Embryonic facial prominence (tissue), 1 donor: ENCODE data around the gene TCTN3.
"Not testable (repeated sequence)": the region's sequence is repeated elsewhere in the genome, so short reads cannot be mapped to it uniquely, and the experiment has no call there.

Source experiments
- DNase-seq: peaks from one replicate; pipeline ENCODE4 v3.0.0-alpha.2; 2016; ENCODE audit errors: extremely low spot score

Gene TCTN3, protein sequence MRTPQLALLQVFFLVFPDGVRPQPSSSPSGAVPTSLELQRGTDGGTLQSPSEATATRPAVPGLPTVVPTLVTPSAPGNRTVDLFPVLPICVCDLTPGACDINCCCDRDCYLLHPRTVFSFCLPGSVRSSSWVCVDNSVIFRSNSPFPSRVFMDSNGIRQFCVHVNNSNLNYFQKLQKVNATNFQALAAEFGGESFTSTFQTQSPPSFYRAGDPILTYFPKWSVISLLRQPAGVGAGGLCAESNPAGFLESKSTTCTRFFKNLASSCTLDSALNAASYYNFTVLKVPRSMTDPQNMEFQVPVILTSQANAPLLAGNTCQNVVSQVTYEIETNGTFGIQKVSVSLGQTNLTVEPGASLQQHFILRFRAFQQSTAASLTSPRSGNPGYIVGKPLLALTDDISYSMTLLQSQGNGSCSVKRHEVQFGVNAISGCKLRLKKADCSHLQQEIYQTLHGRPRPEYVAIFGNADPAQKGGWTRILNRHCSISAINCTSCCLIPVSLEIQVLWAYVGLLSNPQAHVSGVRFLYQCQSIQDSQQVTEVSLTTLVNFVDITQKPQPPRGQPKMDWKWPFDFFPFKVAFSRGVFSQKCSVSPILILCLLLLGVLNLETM

DNA sequence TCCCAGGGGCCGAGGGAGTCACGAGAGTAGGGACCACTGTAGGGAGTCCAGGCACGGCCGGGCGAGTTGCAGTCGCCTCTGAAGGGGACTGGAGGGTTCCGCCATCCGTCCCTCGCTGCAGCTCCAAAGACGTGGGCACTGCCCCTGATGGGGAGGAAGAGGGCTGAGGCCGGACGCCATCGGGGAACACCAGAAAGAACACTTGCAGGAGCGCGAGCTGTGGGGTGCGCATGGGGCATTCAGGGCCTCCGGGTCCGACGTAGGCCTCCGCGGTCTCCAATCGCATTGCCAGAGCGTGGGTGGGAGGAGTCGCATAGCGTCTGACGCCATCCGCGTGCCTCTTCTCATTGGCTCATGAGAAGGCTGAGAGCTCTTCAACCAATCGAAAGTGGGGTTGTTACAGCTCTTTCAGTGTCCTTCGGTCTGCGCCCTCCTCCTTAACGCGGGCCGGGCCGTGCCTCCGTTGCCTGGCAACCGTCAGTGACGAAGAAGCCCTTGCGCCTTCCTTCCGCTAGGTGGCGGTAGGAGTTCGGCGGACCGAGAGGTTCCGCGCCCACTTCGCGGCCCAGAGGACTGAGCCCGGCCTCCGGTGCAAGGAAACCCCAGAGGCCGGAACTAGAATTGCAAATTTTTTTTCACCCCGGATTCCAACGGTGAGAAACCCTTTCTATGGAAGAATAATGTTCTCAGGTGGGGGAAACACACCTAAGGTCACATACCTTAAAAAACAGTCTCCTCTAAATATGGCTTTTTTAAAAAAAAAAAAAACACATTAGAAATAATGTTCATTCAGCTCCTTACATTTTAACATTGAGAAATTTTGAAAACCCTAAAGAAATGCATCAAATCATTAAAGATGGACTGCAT lies at the start of gene TCTN3:
TSS of gene TCTN3 (minus strand) at position 260 of the 867 bp plus-strand sequence. CDS start at position 232, 28 bp downstream.
- peak; percentile 99 for DNase-seq

DNA sequence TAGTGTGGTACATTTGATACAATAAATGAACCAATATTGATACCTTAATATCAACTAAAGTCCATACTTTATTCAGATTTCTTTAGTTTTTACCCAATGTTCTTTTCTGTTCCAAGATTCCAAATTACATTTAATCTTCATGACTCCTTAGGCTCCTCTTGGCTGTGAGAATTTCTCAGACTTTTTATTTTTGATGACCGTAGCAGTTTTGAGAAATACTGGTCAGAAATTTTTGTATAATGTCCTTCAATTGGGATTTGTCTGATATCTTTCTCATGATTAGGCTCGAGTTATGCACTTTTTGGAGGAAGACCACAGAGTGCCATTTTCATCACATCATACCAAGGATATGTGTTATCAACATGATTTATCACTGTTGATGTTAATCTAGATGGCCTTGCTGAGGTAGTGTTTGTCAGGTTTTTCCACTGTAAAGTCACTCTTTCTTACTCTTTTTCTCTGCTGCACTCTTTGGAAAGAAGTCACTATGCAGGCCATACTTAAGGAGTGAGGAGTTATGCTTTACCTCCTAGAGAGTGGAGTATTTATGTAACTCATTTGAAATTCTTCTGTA lies 49.3 kb upstream of the TCTN3 start:
- DNase-seq = no peak

DNA sequence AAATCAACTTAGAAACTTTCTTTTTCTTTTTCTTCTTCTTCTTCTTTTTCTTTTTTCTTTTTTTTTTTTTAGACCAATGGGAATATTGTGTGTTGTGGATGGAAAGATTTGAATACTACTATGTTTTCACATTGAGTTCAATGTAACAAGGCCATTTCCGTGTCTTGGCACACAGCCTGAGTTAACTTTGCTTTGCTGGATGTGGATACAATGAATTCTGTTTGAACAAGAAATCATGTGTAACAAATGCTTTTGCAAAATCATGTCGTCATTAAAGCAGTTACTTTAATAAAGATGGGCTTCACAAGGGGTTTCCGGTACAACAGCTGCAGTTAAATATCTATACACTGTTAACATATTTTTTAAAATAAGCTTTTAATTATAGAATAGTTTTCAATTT lies 48.8 kb upstream of the TCTN3 start:
- no peak for DNase-seq

DNA sequence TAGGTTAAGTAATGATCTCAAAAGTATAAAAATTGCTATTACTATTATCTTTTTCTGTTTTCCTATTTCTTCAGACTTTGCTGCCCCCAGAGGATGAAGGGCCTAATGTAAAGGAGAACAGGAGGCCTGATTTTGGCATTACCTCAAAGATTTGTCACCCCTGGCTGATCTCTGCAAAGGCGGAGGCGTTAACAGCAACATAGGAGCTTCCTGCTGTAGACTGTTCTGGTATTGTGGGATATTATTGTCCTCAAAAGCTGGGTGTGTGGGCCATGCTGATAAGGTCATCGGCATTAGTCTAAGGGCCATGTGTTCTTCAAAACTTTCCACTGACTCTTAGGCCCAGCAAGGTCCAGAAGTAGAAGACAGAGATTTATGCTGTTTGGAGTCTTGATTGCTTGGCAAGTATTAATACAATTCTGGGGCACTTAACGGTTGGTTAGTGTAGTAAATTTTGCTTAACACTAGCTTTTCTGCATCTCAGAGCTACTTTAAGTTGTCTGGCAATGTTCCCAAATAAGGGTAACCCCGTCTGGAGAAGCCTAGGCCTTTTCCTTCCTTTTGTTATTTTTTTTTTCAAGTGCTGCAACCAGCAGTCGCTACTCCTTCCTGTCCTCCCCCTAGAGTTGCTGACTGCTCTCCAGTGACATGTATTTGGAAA lies 48.2 kb upstream of the TCTN3 start:
- DNase-seq = no peak

DNA sequence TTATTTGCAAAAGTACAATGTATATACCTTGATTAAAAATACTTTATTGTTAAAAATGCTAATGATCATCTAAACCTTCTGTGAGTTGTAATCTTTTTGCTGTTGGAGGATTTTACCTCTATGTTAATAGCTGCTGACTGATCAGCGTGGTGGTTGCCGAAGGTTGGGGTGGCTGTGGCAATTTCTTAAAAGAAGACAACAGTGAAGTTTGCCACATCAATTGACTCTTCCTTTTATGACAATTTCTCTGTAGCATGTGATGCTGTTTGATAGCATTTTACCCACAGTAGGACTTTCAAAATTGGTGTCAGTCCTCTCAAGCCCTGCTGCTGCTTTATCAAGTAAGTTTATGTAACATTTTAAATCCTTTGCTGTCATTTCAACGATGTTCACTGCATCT lies 45.3 kb upstream of the TCTN3 start:
- no peak for DNase-seq

DNA sequence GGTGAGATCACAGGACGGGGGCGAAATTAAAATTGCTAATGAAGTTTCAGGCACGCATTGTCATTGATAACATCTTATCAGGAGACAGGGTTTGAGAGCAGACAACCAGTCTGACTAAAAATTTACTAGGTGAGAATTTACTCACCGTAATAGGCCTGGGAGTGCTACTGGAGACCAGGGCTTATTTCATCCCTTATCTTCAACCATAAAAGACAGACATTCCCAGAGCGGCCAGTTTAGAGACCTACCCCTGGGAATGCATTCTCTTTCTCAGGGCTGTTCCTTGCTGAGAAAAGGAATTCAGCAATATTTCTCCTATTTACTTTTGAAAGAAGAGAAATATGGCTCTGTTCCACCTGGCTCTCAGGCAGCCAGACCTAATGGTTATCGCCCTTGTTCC lies 39.2 kb upstream of the TCTN3 start:
- DNase-seq = not testable (repeated sequence)

DNA sequence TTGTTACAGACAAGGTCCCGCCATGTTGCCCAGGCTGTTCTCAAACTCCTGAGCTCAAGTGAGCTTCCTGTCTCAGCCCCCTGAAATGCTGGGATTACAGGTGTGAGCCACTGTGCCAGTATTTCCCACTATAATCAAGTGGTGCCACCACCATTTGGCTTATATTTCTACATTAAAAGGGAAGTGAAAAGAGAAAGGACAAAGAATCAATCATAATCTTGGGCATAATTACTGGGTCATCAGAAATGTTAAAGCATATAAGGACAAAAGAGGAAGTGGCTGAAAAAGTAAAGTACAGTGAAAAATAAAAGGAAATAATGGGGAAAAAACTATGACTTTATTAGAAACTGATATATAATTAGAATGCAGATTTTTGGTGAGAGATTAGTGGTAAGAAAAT lies 36.5 kb upstream of the TCTN3 start:
- no peak for DNase-seq

DNA sequence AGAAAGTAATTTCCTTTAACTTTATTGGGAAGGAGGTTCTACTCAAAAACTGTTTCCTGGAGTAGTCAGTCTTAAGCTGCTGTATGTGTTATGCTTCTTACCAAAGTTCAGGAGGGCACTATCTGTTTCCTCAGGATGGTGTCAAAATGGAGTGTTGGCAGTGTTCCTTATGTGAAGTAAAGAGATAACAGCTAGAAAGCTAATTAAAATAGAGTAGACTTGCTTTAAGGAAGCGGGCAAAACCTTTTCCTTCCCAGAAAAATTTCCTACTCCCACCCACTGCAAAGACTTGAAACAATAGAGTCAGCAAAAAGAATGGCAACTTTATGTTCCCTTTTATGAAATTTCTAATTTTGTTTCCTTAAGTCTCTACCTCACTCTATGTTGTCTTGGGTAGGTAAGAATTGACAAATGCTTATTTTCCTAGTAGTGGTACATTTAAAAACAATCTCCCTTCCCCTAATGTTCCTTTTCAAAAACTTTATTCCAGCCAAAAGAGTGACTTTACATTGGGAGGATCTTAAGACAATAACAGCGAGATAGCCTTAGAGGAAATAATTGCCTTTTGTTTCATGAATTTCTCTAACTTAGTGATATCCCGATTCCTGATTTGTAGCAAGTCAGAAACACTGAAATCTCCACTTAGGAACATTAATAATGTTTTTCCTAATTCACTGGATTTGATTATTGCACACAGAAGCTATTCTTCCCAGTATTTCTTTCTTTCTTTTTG lies 35.8 kb upstream of the TCTN3 start:
- DNase-seq = no peak

DNA sequence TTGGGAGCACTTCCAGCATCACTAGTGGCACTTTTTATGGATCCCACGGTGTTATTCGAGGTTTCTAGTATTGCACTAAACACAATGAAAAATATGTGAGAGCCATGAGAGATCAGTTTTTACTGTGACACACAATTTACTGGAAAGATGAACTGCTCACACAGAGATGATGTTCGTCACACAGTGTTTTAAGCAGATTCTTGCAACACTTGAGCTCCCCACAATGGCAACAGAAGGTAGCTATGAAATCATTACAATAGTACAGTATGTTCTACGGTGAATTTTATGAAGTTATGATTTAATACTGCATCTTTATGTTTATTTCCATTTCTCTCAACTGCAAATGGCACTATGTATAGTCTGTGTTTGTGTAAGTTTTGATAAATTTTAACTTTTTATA lies 34.8 kb upstream of the TCTN3 start:
- DNase-seq = no peak

DNA sequence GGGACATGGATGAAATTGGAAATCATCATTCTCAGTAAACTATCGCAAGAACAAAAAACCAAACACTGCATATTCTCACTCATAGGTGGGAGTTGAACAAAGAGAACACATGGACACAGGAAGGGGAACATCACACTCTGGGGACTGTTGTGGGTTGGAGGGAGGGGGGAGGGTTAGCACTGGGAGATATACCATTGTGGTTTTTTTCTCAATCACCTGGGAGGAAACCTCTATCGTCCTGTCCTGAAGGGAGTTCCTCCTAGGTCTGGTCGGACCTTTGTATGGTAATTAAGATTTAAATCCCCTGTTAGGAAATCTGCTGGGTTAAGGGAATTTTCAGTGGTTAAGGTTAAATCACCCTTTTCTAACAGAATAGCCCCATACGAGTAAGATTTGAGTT lies 28.8 kb upstream of the TCTN3 start:
- DNase-seq = not testable (repeated sequence)

DNA sequence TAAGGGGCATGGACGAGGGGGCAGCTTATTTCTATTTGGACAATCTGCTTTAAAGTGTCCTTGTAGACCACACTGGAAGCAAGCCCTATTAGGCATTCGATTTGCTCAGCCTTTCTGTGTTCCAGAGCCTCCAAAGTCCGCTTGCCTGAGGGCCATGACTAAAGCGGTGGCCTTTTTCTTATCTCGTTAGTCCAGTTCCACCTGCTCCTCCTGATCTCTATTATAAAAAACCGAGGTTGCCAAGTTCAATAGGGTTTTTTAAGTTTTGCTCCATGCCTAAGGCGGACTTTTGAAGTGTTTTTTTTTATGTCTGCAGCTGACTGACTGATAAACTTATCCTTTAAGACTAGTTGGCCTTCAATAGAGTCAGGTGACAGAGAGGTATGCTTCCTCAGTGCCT lies 27.0 kb upstream of the TCTN3 start:
- not testable (repeated sequence) for DNase-seq

DNA sequence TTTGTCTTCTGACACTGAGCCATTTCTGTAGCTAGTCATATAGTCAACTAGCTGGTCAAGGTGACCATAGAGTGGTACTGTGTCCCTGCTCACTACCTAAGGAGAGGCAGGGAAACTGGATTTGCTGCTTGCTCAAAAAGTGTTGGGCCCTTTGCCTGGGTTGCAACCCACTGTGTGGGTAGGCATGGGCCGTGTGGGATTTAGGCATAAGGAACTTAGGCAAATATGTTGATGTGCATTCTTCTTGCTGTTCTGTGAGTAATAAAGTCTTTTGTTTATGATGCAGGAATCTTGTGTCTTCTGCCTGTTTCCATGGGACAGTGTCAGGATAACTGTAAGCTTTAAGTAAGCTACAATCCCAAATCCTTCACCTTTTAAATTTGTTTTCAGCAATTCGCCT lies 23.1 kb upstream of the TCTN3 start:
- no peak for DNase-seq

DNA sequence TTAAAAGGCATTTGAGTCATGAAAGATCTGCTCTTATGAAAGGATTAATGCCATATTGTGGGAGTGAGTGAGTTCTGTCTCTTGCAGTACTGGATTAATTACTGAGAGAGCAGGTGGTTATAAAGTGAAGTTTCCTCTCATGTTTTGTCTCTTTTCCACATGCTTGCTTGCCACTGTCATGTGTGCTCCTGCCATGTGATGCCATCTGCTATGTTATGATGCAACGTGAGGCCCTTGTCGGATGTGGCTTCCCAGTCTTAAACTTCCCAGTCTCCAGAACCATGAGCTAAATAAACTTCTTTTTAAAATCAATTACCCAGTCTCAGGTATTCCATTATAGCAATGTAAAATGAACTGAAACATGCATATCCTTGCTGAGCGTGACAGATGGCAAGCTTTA lies 22.7 kb upstream of the TCTN3 start:
- no peak for DNase-seq

DNA sequence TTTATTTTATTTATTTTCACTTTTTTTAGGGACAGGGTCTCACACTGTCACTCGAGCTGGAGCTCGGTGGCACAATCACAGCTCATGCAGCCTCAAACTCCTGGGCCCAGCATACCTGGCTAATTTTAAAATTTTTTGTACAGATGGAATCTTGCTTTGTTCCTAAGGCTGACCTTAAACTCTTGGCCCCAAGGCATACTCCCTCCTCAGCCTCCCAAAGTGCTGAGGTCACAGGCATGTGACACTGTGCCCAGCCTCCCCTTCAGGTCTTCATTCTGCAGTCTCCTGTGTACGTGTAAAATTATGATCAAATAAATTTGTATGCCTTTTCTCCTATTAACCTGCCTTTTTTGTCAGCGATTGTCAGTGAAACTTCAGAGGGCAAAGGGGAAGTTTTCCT lies 17.8 kb upstream of the TCTN3 start:
- no peak for DNase-seq

DNA sequence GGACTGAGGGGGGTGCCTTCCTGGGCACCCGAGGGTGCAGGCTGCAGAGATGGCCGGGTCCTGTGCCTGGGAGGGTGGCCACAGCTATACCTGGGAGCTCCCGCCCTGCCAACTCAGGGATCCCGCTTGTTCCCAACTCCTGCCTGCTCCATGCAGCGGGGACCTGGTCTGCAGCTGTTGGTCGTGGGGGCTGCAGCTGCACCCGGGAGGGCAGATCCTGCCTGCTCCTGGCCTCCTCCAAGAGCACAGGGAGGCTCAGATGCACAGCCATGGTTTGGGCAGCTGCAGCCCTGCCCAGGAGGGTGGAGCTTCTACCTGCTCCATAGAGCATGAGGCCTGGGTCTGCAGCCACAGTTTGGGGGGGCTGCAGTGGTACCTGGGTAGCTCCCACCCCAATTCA lies 13.3 kb upstream of the TCTN3 start:
- no peak for DNase-seq

DNA sequence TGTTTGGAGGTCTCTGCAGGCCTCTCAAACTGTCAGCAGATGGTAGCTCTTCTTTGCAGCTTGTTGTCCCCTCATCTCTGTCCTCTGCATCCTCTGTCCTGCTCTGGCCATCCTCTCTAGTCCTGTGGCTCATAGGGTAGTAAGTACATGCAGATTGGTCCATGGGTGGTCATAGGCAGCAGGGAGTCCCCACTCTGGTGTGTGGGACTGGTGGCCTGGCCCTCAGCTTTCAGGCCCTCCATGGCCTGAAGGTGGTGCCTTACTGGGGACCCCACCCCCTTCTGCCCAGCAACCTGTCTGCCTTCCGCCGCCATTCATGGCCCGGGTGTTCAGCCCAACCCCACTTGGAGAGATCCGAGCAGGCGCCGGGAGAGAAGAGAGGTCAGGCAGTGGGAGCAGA lies 12.8 kb upstream of the TCTN3 start:
- no peak for DNase-seq

DNA sequence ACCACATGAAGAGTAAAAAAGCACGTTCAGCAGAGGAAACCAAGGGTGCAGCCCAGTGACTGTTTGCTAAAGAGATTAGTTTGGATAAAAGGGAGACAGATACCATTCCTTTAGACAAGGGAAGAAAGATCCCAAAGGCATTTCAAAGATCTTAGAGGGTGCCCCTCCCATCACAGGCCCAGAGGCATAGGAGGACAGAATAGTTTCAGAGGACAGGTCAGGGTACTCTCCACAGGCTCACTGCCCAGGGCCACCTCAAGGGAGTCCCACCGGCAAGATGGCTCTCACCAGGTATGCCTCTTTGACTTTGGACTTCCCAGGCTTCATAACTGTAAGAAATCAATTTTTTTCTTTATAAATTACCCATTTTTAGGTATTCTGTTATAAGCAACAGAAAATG lies 4.7 kb upstream of the TCTN3 start:
- no peak for DNase-seq

DNA sequence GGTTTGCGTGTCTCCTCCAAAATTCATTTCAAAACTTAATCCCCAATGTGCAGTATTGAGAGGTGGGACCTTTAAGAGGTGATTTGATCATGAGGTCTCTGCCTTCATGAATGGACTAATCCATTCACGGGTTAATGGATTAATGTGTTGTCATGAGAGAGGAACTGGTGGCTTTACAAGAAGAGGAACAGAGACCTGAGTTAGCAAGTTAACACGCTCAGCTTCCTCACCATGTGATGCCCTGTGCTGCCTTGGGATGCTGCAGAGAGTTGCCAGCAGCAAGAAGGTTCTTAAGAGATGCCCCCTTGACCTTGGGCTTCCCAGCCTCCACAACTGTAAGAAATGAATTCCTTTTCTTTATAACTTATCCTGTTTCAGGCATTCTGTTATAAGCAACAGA lies 3.7 kb upstream of the TCTN3 start:
- no peak for DNase-seq

DNA sequence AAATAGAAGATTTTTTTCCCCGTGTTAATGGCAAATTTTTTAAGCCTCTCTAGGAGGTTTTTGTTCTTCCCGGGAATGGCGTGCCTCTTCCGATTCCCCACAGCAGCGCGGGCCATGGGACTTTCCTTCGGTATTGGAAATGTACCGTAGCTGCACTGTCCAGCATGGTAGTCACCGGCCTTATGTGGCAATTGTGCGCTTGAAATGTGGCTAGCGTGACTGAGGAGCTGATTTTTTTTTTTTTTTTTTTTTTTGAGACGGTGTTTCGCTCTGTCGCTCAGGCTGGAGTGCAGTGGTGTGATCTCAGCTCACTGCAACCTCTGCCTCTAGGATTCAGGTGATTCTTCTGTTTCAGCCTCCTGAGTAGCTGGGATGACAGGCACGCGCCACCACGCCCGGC lies 938 bp upstream of the TCTN3 start:
- DNase-seq = no peak

DNA sequence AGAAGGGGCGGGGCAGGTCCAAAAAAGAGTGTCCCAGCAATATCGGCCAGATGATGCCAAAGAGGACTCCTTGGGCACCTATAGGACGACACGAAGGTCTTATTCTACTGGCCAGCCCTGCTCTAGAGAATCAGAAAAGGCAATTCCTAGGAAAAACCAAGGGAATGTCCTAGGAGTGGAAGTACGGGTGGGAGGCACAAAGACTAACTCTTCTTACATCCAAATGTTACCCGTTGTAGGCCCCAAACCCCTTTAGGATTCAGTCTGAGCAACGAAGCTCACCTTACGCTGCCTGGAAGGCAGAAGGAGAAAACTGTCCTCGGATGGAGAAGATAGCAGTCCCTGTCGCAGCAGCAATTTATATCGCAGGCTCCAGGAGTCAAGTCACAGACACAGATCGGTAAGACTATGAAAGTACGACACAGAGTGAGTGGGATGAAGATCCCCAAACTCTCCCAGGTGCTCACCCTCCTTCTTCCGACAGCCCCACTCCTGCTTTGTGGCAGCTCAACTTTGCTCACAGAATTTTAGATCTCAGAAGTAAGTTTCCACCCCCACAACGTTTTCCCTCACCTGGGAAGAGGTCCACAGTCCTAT lies 558 bp downstream of the TCTN3 start:
- DNase-seq = no peak

DNA sequence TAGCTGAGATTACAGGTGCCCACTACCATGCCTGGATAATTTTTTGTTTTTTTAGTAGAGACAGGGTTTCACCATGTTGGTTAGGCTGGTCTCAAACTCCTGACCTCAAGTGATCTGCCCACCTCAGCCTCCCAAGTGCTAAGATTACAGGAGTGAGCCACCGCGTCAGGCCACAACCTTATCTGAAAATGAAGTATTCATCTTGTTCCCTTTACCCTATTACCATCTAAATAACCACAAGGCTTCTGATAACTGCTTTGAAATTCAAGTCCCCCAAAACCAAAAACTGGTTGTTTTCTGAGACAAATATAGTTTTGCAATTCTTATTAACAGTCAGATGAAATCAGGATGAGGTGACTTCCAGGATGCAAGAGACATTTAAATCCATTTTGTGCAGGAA lies 2.4 kb downstream of the TCTN3 start:
- DNase-seq = no peak
